Ascending aorta (tissue), 2 donors: ENCODE measurements around the gene HLX. TPM values are rescaled to one million over a fixed set of nuclear protein-coding genes. Genes with fewer than 3 reads are reported as not detected.

Experiments used
- DNase-seq, 2 donors: peaks; one replicate each; pipeline ENCODE4 v3.0.0-alpha.2; 2019; ENCODE audit warnings: low spot score in 2 of 2
- H3K27ac ChIP-seq, 2 donors: fragments of 200-600 bp; sonication (generic); one replicate each; pipeline ENCODE4 v1.5.1; 2016 to 2017; ENCODE audit warnings: mild to moderate bottlenecking in 1 of 2
- H3K27me3 ChIP-seq: fragments of 200-600 bp; sonication (generic); one replicate; pipeline ENCODE4 v1.5.1; 2017
- H3K36me3 ChIP-seq, 2 donors: fragments of 200-600 bp; sonication (generic); one replicate each; pipeline ENCODE4 v1.5.1; 2016
- H3K4me1 ChIP-seq, 2 donors: fragments of 200-600 bp; sonication (generic); one replicate each; pipeline ENCODE4 v1.5.1; 2016 to 2017; ENCODE audit warnings: mild to moderate bottlenecking in 1 of 2
- H3K4me3 ChIP-seq, 2 donors: fragments of 200-600 bp; sonication (generic); one replicate each; pipeline ENCODE4 v1.5.1; 2016 to 2017; ENCODE audit warnings: mild to moderate bottlenecking in 1 of 2
- H3K9me3 ChIP-seq, 2 donors: fragments of 200-600 bp; sonication (generic); one replicate each; pipeline ENCODE4 v1.5.1; 2016
- CTCF ChIP-seq, 3 experiments: fragments of 200-600 bp in 2 of 3; fragments of 450-650 bp in 1 of 3; sonication (generic) in 2 of 3; IDR thresholded peaks; one replicate each; pipeline ENCODE4 v1.5.1; 2016 to 2019; ENCODE audit warnings: antibody characterized with exemption in 3 of 3, mild to moderate bottlenecking in 1 of 3, moderate library complexity in 1 of 3
- intact Hi-C: fragments of 100-400 bp; cut with DNase I; formaldehyde crosslinking; loops from one replicate; pipeline ENCODE4 v1.15.1; 2023
- total RNA-seq: library from RNA; depleted of rRNA; stranded (reverse); fragments of >200 nt; gene quantifications from one replicate; pipeline ENCODE4 v1.1.0, GENCODE V29; 2016

Gene HLX
- total RNA-seq, 1 donor from 2014 or later = 39.3 TPM

GRCh38 chr1:220900842-220901241 lies 21.6 kb downstream of the HLX start:
- Histone ChIP-seq H3K4me3 (no peak overlapping the region), H3K4me1 (no peaks in the 10 kb centered on the region), H3K36me3 (no peaks in the 10 kb centered on the region), H3K9me3 (no peaks in the 10 kb centered on the region), H3K27me3 (no peaks in the 10 kb centered on the region), H3K27ac (no peak overlapping the region)
- intact Hi-C loops = no loop called here
- DNase-seq = no peak
- no peak for TF ChIP-seq CTCF (IDR thresholded peaks at IDR 0.05)

GRCh38 chr1:220901881-220902280 lies 22.6 kb downstream of the HLX start:
- TF ChIP-seq CTCF (IDR thresholded peaks at IDR 0.05) = no peak
- intact Hi-C loops = no loop called here
- Histone ChIP-seq H3K27ac (no peak overlapping the region), H3K36me3 (no peaks in the 10 kb centered on the region), H3K27me3 (no peaks in the 10 kb centered on the region), H3K4me1 (no peaks in the 10 kb centered on the region), H3K4me3 (no peak overlapping the region), H3K9me3 (no peaks in the 10 kb centered on the region)
- no peak for DNase-seq

- no peak for TF ChIP-seq CTCF (IDR thresholded peaks at IDR 0.05)
Measured at GRCh38 chr1:220902916-220903315, 23.7 kb downstream of the HLX start.

GRCh38 chr1:220904876-220905275 lies 25.6 kb downstream of the HLX start:
- H3K4me3 ChIP-seq = no peak overlapping the region
- no peaks in the 10 kb centered on the region for H3K4me1 ChIP-seq
- H3K27me3 ChIP-seq = no peaks in the 10 kb centered on the region
- H3K9me3 ChIP-seq = no peaks in the 10 kb centered on the region
- TF ChIP-seq CTCF (IDR thresholded peaks at IDR 0.05) = no peak
- H3K27ac ChIP-seq = no peak overlapping the region
- DNase-seq = no peak
- no peaks in the 10 kb centered on the region for H3K36me3 ChIP-seq
- intact Hi-C loops = no loop called here

More at GRCh38 chr1:220902916-220903315, 23.7 kb downstream of the HLX start:
- Histone ChIP-seq H3K4me3 (no peak overlapping the region), H3K36me3 (no peaks in the 10 kb centered on the region), H3K27me3 (no peaks in the 10 kb centered on the region), H3K9me3 (no peaks in the 10 kb centered on the region), H3K27ac (no peak overlapping the region), H3K4me1 (no peaks in the 10 kb centered on the region)
- intact Hi-C loops = no loop called here
- DNase-seq = no peak

- Histone ChIP-seq H3K27ac (no peak overlapping the region), H3K9me3 (no peaks in the 10 kb centered on the region), H3K4me1 (no peaks in the 10 kb centered on the region), H3K27me3 (no peaks in the 10 kb centered on the region), H3K4me3 (no peak overlapping the region), H3K36me3 (no peaks in the 10 kb centered on the region)
- intact Hi-C loops = no loop called here
- TF ChIP-seq CTCF (IDR thresholded peaks at IDR 0.05) = no peak
- no peak for DNase-seq
Measured at GRCh38 chr1:220905650-220906560, 26.7 kb downstream of the HLX start.
